Sigmoid colon (tissue), 7 donors: Measurements from ENCODE around the gene KRT38. TPM values are rescaled to one million over a fixed set of nuclear protein-coding genes. Genes with fewer than 3 reads are reported as not detected.

Experiments used
- DNase-seq: peaks from one replicate; pipeline ENCODE4 v3.0.0-alpha.2; 2019
- H3K27ac ChIP-seq, 4 donors: fragments of 200-600 bp; sonication (generic); one replicate each; pipeline ENCODE4 v1.5.1; 2016 to 2019; ENCODE audit warnings: mild to moderate bottlenecking in 1 of 4
- H3K27me3 ChIP-seq, 3 donors: fragments of 200-600 bp; sonication (generic); one replicate each; pipeline ENCODE4 v1.5.1; 2019; ENCODE audit warnings: mild to moderate bottlenecking in 1 of 3
- H3K36me3 ChIP-seq, 4 donors: fragments of 200-600 bp; sonication (generic); one replicate each; pipeline ENCODE4 v1.5.1; 2016 to 2019
- H3K4me1 ChIP-seq, 4 donors: fragments of 200-600 bp; sonication (generic); one replicate each; pipeline ENCODE4 v1.5.1; 2017 to 2019
- H3K4me3 ChIP-seq, 4 donors: fragments of 200-600 bp; sonication (generic); one replicate each; pipeline ENCODE4 v1.5.1; 2017 to 2019; ENCODE audit warnings: mild to moderate bottlenecking in 2 of 4, moderate library complexity in 1 of 4
- H3K9me3 ChIP-seq, 4 donors: fragments of 200-600 bp in 3 of 4; sonication (generic) in 3 of 4; one replicate each; pipeline versions ENCODE4 v1.5.1 to v1.6.1; 2013 to 2019
- CTCF ChIP-seq, 4 experiments: fragments of 450-650 bp in 3 of 4; fragments of 200-600 bp in 1 of 4; IDR thresholded peaks; one replicate each; pipeline ENCODE4 v1.5.1; 2016 to 2019; ENCODE audit warnings: antibody characterized with exemption in 4 of 4, mild to moderate bottlenecking in 3 of 4, moderate library complexity in 2 of 4
- EP300 ChIP-seq, 4 donors: sonication (generic); formaldehyde crosslinking; IDR thresholded peaks; one replicate each; pipeline ENCODE4 v1.6.1; 2017; ENCODE audit warnings: antibody characterized with exemption in 4 of 4
- POLR2A ChIP-seq, 2 donors: fragments of 450-650 bp; IDR thresholded peaks; one replicate each; pipeline ENCODE4 v1.6.1; 2016; ENCODE audit warnings: antibody characterized with exemption in 2 of 2, mild to moderate bottlenecking in 2 of 2, moderate library complexity in 2 of 2
- POLR2AphosphoS5 ChIP-seq, 4 donors: sonication (generic); formaldehyde crosslinking; IDR thresholded peaks; one replicate each; pipeline ENCODE4 v1.6.1; 2017; ENCODE audit warnings: antibody characterized with exemption in 4 of 4
- WGBS, 2 donors: extraction: QIAGEN DNeasy Blood & Tissue Kit; methylation state at CpG; one replicate each; pipeline ENCODE4 v1.1.7; 2013; 5-methylcytosine and 5-hydroxymethylcytosine counted together
- intact Hi-C: fragments of 100-400 bp; cut with DNase I; formaldehyde crosslinking; loops from one replicate; pipeline ENCODE4 v1.15.1; 2023
- polyA plus RNA-seq, 3 donors: library from polyadenylated mRNA; stranded (reverse); fragments of 200-250 nt; gene quantifications; one replicate each; pipeline ENCODE4 v1.2.3, GENCODE V29; 2013
- total RNA-seq, 4 donors: library from RNA; depleted of rRNA; stranded (reverse); fragments of >200 nt; gene quantifications; one replicate each; pipeline ENCODE4 v1.1.0, GENCODE V29; 2016
- donor health status: healthy with polysubstance abuse.
- donor health status: Bipolar disorder and iron deficiency.
- donor health status: healthy.

KRT38 gene
- total and polyA plus RNA-seq, 7 donors, result not detected

GRCh38 chr17:41403404-41404023 lies 37.3 kb downstream of the KRT38 start:
- no peak for DNase-seq
- H3K27ac ChIP-seq, result peak overlapping the region in 1 of 4 donors; percentile 20
- H3K9me3 ChIP-seq, result no peaks in the 10 kb centered on the region
- no peaks in the 10 kb centered on the region for H3K36me3 ChIP-seq
- no peak overlapping the region for H3K4me3 ChIP-seq
- peaks cover 0 to 2% (median 0%) of the 10 kb centered on the region in 3 donors for H3K27me3 ChIP-seq
- intact Hi-C loops, result no loop called here
- WGBS, 2 donors, result 66 to 73% methylated on average over 4 of the region's 4 CpGs
- H3K4me1 ChIP-seq, result no peaks in the 10 kb centered on the region
- TF ChIP-seq CTCF (IDR thresholded peaks at IDR 0.05), result no peak
- TF ChIP-seq POLR2AphosphoS5 (IDR thresholded peaks at IDR 0.05), result no peak
- no peak for TF ChIP-seq POLR2A (IDR thresholded peaks at IDR 0.05)

GRCh38 chr17:41402161-41402560 lies 38.6 kb downstream of the KRT38 start:
- DNase-seq, result no peak
- no peaks in the 10 kb centered on the region for H3K9me3 ChIP-seq
- H3K27ac ChIP-seq, result peak overlapping the region in 1 of 4 donors; percentile 20
- TF ChIP-seq POLR2AphosphoS5 (IDR thresholded peaks at IDR 0.05) (no peak), CTCF (IDR thresholded peaks at IDR 0.05) (no peak), EP300 (IDR thresholded peaks at IDR 0.05) (no peak), POLR2A (IDR thresholded peaks at IDR 0.05) (no peak)
- no peak overlapping the region for H3K4me3 ChIP-seq
- H3K27me3 ChIP-seq, result peaks cover 0 to 4% (median 0%) of the 10 kb centered on the region in 3 donors
- H3K4me1 ChIP-seq, result no peaks in the 10 kb centered on the region
- intact Hi-C loops, result no loop called here
- no peaks in the 10 kb centered on the region for H3K36me3 ChIP-seq
- whole genome bisulfite sequencing, 2 donors, result 91 to 94% methylated on average over 5 of the region's 5 CpGs

GRCh38 chr17:41396996-41397660 lies 43.7 kb downstream of the KRT38 start, which contains the start of gene KRT31:
Gene KRT31 (minus strand): TSS chr17:41397608. CDS start chr17:41397539, 69 bp downstream.
- TF ChIP-seq POLR2AphosphoS5 (IDR thresholded peaks at IDR 0.05), result no peak
- TF ChIP-seq CTCF (IDR thresholded peaks at IDR 0.05), result no peak
- TF ChIP-seq EP300 (IDR thresholded peaks at IDR 0.05), result no peak
- no peaks in the 10 kb centered on the region for H3K36me3 ChIP-seq
- no peak for DNase-seq
- H3K9me3 ChIP-seq, result no peaks in the 10 kb centered on the region
- no peak within 1 kb of the TSS for H3K27ac ChIP-seq
- H3K27me3 ChIP-seq, result peaks cover 0 to 4% (median 0%) of the 10 kb centered on the region in 3 donors
- H3K4me1 ChIP-seq, result no peaks in the 10 kb centered on the region
- H3K4me3 ChIP-seq, result no peak within 1 kb of the TSS
- intact Hi-C loops, result no loop called here
- 87 to 89% methylated on average over 16 of the region's 16 CpGs for WGBS, 2 donors

GRCh38 chr17:41396340-41396739 lies 44.4 kb downstream of the KRT38 start:
- intact Hi-C loops, result no loop called here
- TF ChIP-seq POLR2AphosphoS5 (IDR thresholded peaks at IDR 0.05) (no peak), CTCF (IDR thresholded peaks at IDR 0.05) (no peak), POLR2A (IDR thresholded peaks at IDR 0.05) (no peak), EP300 (IDR thresholded peaks at IDR 0.05) (no peak)
- WGBS, 2 donors, result 88 to 94% methylated on average over 7 of the region's 7 CpGs

More at GRCh38 chr17:41396340-41396739, 44.4 kb downstream of the KRT38 start:
- H3K36me3 ChIP-seq, result no peaks in the 10 kb centered on the region
- H3K27ac ChIP-seq, result no peak overlapping the region
- no peaks in the 10 kb centered on the region for H3K4me1 ChIP-seq
- no peak overlapping the region for H3K4me3 ChIP-seq
- peaks cover 0 to 4% (median 0%) of the 10 kb centered on the region in 3 donors for H3K27me3 ChIP-seq
- DNase-seq, result no peak
- H3K9me3 ChIP-seq, result no peaks in the 10 kb centered on the region
